GM18858 (cell line): ENCODE data around the gene MMS22L.

ENCODE experiments used
- ATAC-seq: cut with Tn5 transposase; IDR thresholded peaks from one replicate; pipeline ENCODE4 v1.9.1; 2021; ENCODE audit not compliant: unreplicated experiment

MMS22L gene

DNA sequence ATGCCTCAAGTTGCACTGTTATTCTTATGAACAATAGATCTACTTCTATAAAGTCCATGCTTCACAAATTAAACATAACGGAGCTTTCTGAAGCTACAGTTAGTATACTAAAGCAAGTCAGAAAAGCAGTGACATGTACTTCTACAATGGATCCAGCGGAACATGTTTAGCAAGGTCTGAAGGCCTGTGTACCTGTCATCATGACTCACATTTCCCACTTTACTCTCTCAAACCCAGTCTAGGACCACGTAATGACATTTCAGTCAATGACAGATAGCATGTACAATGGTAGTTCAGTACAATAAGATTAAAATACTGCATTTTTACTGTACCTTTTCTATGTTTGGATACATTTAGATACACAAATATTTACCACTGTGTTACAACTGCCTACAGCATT is 132.1 kb downstream of the MMS22L start:
- no peak for ATAC-seq

DNA sequence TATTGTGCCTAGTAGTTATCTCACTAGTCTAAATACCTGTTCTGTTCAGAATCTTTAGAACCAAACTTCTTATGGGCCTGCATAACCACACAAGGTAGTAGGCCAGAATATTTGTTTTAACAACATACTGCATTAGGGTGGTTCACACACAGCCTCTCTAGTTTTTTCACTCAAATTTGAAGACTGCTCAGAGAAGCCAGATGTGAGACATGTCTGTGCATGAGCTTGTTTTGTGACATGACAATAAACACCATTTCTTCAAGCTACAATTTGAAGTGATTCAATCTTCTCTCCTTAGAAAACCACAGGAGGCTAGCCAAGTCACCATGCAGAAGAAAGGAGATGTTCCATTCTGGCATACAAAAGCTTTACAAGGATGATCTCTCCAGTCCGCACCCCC is 135.6 kb downstream of the MMS22L start:
- no peak for ATAC-seq

- no peak for ATAC-seq
Observed at GRCh38 chr6:97145691-97146090, 137.3 kb downstream of the MMS22L start.

- ATAC-seq = no peak
Observed at GRCh38 chr6:97141756-97142155, 141.3 kb downstream of the MMS22L start.

GRCh38 chr6:97138581-97138980 is 144.4 kb downstream of the MMS22L start:
- no peak for ATAC-seq

DNA sequence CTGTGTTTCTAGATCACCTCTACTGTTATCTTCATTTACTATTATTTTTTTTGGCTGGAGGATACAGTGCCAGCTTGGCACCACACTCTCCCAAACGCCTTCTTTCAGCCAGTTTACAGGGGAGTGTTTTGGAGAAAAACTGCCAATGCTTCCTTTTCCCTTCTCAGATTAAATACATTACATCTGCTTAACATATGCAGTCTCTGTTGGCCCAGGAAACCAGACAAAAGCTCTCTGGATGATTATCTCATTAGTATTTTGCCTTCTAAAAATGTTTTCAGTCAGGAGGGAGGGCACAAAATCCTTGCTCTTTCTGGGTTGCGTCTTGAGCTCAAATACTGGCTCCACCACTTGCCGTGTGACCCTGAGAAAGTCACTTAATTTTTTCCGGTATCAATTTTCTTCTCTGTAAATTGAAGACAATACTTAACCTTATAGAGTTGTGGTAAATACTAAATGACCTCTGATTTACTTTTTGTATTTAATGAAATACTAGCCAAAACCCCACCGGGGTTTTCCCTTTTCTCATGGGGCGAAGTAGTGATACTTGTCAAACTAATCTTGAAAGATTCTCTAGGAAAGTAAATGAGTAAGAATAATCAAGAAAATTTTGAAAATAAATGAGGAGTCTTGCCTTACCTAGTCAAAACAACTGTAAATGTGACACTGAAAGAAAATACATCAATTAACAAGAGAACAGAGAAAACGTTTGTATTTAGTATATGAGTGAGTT is 146.2 kb downstream of the MMS22L start:
- no peak for ATAC-seq

DNA sequence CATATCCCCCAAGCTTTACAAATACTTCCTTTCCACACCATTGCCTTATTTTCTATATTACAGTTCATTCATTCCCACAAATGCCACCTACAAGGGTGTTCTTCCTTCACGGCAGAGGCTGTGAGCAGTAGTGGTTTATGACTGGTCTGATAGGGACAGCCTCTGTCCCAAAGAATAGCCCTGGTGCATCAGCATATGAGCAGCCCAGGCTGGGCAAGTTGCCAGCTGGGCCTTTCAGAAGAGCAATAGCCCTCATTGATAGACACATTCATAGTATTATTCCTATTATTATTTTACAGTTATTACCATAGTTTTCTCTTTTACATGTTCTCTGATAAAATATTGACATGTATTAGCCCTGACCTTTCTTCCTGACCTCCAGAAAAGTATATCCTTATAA is 149.9 kb downstream of the MMS22L start:
- no peak for ATAC-seq

DNA sequence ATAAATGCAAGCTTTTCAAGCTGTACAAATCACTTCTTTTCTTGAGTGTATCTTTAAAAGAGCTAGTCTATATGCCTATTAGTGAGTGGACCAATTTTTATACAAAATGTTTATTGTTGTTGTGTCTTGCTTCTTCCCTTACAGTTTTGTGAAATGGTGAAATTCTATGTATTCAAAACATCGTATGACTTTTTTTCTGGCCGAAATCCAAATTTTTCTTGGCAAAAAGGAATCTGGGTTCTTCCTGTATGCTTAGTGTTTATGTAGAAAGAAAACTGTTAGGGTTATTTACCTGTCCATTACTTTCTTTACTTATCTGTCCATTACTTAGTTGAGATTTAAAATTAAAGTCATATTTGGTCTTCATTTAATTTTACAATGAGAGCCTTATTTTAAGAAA is 153.9 kb downstream of the MMS22L start:
- ATAC-seq = no peak

DNA sequence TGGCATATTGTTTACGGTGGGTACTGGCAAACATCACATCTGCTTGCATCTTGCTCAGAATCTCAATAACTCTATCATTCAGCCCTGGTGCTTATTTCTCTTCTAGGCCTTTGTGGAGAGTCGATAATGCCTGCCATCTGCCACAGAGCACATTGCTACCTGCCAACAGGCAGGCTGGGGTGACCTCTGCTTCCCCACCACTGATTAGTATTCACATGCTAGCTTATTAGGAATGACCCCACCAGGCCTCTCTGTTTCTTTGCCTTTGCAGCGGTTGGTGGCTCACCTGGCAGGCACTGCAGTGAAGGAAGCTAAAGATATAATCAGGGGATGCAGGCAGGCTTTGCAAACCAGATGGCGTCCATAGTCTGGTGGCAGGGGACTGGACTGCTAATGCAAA is 154.5 kb downstream of the MMS22L start:
- no peak for ATAC-seq

DNA sequence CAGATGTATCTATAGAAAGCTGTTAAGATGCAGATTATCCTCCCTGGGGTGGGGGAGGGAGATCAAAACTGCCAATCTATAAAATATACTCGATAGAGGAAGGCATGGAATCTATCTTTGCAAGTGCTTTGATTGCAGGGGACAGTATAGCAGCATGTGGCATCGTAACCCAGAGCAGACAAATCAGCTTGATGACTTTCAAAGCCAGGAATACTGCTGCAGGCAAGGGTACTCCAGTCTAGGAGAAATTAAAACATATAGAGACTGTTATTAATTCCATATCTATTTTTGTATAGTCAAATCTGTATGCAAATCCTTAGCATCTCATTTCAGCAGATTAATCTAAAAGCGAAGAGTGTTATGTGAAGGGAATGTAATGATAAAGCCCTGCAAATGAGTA is 159.4 kb downstream of the MMS22L start:
- ATAC-seq = no peak

DNA sequence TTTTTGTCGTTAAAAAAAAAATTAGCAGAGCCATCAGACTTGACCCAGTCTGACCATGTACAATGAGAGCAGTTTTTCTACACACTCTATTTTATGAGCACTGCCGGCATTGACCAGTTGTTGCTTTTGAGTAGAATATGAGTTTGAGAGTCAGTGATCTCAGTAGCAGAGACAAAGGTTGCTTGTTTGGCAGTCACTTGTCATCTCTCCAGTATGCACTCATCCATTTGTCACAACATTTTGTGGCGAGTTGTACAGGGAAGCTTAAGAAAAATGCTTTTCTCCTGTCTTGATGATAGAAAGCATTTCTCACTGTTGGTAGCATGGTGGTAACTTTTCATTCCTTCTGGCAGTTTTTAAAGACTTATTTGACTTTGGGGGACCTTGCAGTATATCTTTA is 159.9 kb downstream of the MMS22L start:
- ATAC-seq = no peak

- no peak for ATAC-seq
Observed at GRCh38 chr6:97120511-97120910, 162.5 kb downstream of the MMS22L start.

DNA sequence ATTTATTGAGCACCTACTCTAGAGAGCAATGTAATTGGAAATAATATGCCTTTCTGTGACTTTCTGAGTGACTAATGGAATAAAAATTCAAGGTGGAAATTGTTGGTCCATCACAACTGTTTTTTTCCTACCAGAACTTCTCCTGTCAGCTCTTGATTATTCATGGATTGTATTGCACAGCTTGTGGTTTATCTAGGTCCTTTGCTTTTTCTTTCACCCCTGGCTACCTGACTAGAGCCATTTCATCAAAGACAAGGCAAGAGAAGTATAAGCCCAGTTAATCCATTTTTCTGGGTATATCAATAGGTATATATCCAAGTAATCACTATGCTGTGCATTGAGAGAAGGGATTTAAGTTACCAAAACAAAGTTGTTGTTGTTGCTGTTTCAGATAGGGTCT is 168.4 kb downstream of the MMS22L start:
- ATAC-seq = no peak

GRCh38 chr6:97113170-97113569 is 169.8 kb downstream of the MMS22L start:
- ATAC-seq = no peak

DNA sequence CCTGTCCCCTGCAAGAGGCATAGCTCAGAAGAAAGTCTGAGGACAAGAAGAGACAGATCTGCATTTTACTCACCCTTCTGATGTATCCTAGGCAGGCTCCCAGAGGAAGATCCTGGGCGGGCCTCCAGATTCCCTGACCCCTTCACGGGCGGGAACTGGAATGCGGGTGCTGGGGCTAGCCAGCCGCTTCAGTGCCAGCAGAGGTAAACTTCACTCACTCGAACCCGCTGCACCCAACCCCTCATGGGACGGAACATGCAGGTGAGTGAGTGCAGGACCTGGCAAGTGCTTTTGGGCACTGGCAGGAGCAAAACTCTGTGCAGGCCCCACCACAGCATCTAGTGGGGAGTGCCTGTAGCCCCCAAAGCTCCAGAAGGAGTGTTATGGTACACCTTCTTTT is 171.8 kb downstream of the MMS22L start:
- ATAC-seq = no peak

DNA sequence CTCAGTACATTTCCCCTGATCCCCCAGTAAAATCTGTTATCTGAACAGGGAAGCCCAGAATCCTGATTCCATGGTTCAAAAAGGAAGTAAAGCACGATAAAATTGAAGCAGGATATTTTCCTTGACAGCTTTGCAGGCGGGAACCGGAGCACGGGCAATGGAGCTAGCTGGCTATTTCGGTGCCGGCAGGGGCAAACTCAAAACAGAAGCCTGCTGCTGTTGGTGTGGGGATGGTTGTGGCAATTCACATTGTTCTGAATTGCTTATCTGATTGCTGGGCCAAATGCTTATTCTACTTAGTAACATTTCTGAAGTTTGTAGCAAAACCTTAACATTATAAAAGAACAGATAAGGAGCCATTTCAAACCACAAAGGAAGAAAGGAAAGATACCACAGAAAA is 172.4 kb downstream of the MMS22L start:
- no peak for ATAC-seq

- no peak for ATAC-seq
Observed at GRCh38 chr6:97110149-97110548, 172.9 kb downstream of the MMS22L start.

DNA sequence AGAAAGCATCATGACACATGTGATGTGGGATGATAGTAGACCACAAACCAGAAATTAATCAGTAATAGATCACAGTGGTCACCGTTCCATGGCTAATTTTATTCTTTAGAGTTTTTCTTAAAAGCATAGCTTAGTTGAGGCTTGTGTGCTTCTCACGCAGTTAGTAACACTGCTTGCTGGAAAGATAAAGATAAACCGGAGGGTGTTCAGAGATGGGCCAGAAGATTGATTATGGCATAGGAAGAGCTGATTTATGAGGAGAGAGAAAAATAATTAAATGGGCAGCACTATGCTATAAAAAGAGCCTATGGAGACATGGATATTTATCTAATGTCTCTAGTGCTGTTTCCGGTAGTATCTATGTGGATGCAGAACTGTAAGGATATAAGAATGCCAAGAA is 173.6 kb downstream of the MMS22L start:
- no peak for ATAC-seq

DNA sequence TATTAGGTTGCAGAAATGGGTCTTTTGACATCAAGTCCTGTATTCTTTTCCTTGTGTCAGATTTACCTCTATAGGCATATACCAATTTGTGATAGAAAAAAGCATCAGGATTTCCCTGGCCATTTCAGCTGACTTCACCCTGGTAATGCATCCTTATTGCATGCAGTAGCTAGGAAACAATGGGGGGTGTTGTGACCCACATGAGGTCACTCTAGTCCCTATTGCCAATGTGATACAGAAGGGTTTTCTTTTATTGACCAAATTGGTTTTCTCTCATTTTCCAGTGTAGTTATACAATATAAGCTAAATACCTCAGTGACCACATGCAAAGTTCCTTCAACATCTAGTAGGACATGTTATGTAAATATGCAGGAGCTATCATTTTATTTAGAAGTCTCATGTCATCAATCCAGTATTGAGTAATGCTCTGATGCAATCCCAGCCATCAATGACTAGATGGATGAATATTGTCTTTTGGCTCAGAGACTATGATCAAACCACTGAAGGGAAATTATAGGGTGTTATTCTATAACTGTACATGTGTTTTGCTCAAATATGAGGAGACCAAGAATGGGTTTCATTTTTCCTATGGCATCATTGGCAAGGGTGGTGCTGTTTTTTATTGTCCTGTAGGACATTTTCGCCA is 180.7 kb downstream of the MMS22L start:
- ATAC-seq = no peak

- no peak for ATAC-seq
Observed at GRCh38 chr6:97100696-97101095, 182.3 kb downstream of the MMS22L start.

GRCh38 chr6:97097068-97098047 is 185.7 kb downstream of the MMS22L start:
- ATAC-seq = no peak
